ENCODE results near the gene PPDPF. TPM values are rescaled to one million over a fixed set of nuclear protein-coding genes. Genes with fewer than 3 reads are reported as not detected.

The PPDPF gene
- total and polyA plus RNA-seq, 2 donors (not counting 3 experiments of a cell fraction or from before 2014, with no cell fraction given), result 52.2 to 219 TPM

DNA sequence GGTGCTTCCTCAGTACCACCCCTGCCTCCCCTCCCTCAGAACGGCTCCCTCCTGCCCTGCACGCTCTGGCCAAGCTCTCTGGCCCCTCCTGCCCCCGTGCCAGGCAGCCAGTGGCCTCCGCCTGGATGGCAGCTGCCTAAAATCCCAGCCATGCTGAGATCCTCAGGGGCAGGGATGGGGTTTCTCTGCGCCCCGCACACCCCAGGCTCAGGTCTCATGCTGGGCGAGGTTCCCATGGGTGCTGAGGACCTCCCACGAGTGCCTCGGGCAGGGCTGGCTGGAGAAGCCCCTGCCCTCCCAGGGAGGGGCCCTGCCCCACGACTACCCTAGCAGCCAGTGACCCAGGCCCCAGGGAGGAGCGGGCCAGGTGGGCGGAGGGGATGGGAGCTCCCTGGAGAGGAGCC, 13.9 kb downstream of the PPDPF start:
- dilution Hi-C loops (cut with MboI; ENCODE audit: extremely low pct_ligation_motif_present, low sequenced_read_pairs) (no loop called here), intact Hi-C loops (cut with micrococcal nuclease) (no loop called here)
- no peak overlapping the region for H3K4me3 ChIP-seq (replicated peaks in 1 of 3; ENCODE audit: insufficient read depth in 1 of 3, low read depth in 1 of 3, low read length in 3 of 3)
- no peak overlapping the region for H3K9ac ChIP-seq (replicated peaks; ENCODE audit: extremely low read depth, insufficient read depth, low read length)
- H2AFZ ChIP-seq (ENCODE audit: low read depth, low read length), result no peak overlapping the region
- TF ChIP-seq EZH2 (IDR thresholded peaks at IDR 0.05; ENCODE audit: borderline replicate concordance, low read depth, low read length, severe bottlenecking) (no peak), MYC (IDR thresholded peaks at IDR 0.05; ENCODE audit: low read depth, low read length) (no peak), POLR2A (IDR thresholded peaks at IDR 0.05; ENCODE audit: low read depth, low read length) (no peak), GATA2 (IDR thresholded peaks at IDR 0.05; ENCODE audit: insufficient read depth, insufficient read length, low read depth, low read length) (no peak), FOS (IDR thresholded peaks at IDR 0.05; ENCODE audit: borderline replicate concordance, insufficient read depth, low read length) (no peak), POLR2AphosphoS5 (IDR thresholded peaks at IDR 0.05; ENCODE audit: insufficient read depth, low read depth, low read length) (no peak), JUN (IDR thresholded peaks at IDR 0.05; ENCODE audit: borderline replicate concordance, insufficient read depth, insufficient read length, low read depth) (no peak)
- TF ChIP-seq, protein P1, sequence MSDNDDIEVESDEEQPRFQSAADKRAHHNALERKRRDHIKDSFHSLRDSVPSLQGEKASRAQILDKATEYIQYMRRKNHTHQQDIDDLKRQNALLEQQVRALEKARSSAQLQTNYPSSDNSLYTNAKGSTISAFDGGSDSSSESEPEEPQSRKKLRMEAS (IDR thresholded peaks at IDR 0.05; ENCODE audit: insufficient read depth, insufficient read length), result no peak
- TF ChIP-seq, protein P2, sequence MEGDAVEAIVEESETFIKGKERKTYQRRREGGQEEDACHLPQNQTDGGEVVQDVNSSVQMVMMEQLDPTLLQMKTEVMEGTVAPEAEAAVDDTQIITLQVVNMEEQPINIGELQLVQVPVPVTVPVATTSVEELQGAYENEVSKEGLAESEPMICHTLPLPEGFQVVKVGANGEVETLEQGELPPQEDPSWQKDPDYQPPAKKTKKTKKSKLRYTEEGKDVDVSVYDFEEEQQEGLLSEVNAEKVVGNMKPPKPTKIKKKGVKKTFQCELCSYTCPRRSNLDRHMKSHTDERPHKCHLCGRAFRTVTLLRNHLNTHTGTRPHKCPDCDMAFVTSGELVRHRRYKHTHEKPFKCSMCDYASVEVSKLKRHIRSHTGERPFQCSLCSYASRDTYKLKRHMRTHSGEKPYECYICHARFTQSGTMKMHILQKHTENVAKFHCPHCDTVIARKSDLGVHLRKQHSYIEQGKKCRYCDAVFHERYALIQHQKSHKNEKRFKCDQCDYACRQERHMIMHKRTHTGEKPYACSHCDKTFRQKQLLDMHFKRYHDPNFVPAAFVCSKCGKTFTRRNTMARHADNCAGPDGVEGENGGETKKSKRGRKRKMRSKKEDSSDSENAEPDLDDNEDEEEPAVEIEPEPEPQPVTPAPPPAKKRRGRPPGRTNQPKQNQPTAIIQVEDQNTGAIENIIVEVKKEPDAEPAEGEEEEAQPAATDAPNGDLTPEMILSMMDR (IDR thresholded peaks at IDR 0.05; ENCODE audit: extremely low read depth in 1 of 2, insufficient read depth in 1 of 2, low read depth in 1 of 2, low read length in 2 of 2), result no peak
- no peaks in the 10 kb centered on the region for H3K79me2 ChIP-seq (ENCODE audit: control insufficient read depth, insufficient read depth, low read length)
- H3K27me3 ChIP-seq (ENCODE audit: control insufficient read depth in 2 of 2, insufficient read depth in 2 of 2, low read length in 2 of 2), result no peaks in the 10 kb centered on the region
- FAIRE-seq (no peak), DNase-seq (ENCODE audit: low read depth, low spot score) (no peak)
- no peak overlapping the region for H3K27ac ChIP-seq (ENCODE audit: insufficient read depth, low read depth, low read length)
- H3K4me2 ChIP-seq (ENCODE audit: insufficient read depth, low read length), result no peak overlapping the region
- H4K20me1 ChIP-seq (replicated peaks; ENCODE audit: control insufficient read depth, extremely low read depth, insufficient read depth, low read length), result no peaks in the 10 kb centered on the region
- no peaks in the 10 kb centered on the region for H3K9me3 ChIP-seq (replicated peaks; ENCODE audit: control insufficient read depth, insufficient read depth, low read length)
- no peaks in the 10 kb centered on the region for H3K36me3 ChIP-seq (ENCODE audit: control insufficient read depth in 2 of 2, extremely low read depth in 1 of 2, insufficient read depth in 2 of 2, low read length in 2 of 2)
- no peaks in the 10 kb centered on the region for H3K4me1 ChIP-seq (ENCODE audit: control insufficient read depth, extremely low read depth, insufficient read depth, low read length)
- ChIA-PET POLR2A (no interaction called here), CTCF (interaction anchor here (0.9 to 5.7 kb wide), 2 partner anchors 38 to 439 kb away, joined by 4 to 30 read pairs; no protein-coding TSS in a partner anchor)
- no peaks in the 10 kb centered on the region for H3K9me1 ChIP-seq (replicated peaks; ENCODE audit: control insufficient read depth, extremely low read depth, insufficient read depth, low read length)
- no TSS peak for BruUV-seq (replicated peaks)
